Endothelial cell of umbilical vein (primary cell): ENCODE results near the gene TBX4. TPM values are rescaled to one million over a fixed set of nuclear protein-coding genes. Genes with fewer than 3 reads are reported as not detected.

Experiments
- BruUV-seq: library from RNA; stranded (reverse); fragments of 400-500 nt; replicated peaks from 2 replicates; lab custom pipeline; 2021; lab: Mats Ljungman, UMichigan
- CTCF ChIA-PET: fragments of 300-600, 350-600 bp; sonication (Branson Sonifier 250); formaldehyde crosslinking; loops from one replicate; lab custom pipeline; 2021; ENCODE audit warnings: antibody characterized with exemption, inconsistent platforms; lab: Charles Lee
- POLR2A ChIA-PET: fragments of 300-600, 350-600 bp; sonication (Branson Sonifier 250); formaldehyde crosslinking; loops from one replicate; lab custom pipeline; 2021; ENCODE audit warnings: antibody characterized with exemption, inconsistent platforms; lab: Charles Lee
- DNase-seq: peaks from one replicate; pipeline ENCODE4 v3.0.0-alpha.2; 2011; ENCODE audit warnings: low read depth, low spot score
- FAIRE-seq: peaks from 2 replicates; lab custom pipeline; 2011; peaks lifted over from hg19 to GRCh38; lab: Jason Lieb, UNC
- H2AFZ ChIP-seq: 2 replicates; pipeline ENCODE4 v1.6.0; 2012; ENCODE audit warnings: low read depth, low read length, control low read depth, inconsistent platforms
- H3K27ac ChIP-seq: 2 replicates; pipeline ENCODE4 v1.5.1; 2011; ENCODE audit warnings: low read depth, mild to moderate bottlenecking, control low read depth, low read length, moderate library complexity; ENCODE audit not compliant: insufficient read depth
- H3K27me3 ChIP-seq, 2 experiments: 2 replicates each; pipeline versions ENCODE4 v1.6.0 to v1.6.1; 2011; ENCODE audit warnings: low read length in 2 of 2, mixed read lengths in 1 of 2; ENCODE audit not compliant: control insufficient read depth in 2 of 2, insufficient read depth in 2 of 2
- H3K36me3 ChIP-seq, 2 experiments: 2 replicates in 1 of 2; 3 replicates in 1 of 2; pipeline ENCODE4 v1.5.1; 2011; ENCODE audit warnings: low read length in 2 of 2, mild to moderate bottlenecking in 1 of 2, moderate library complexity in 1 of 2; ENCODE audit not compliant: control insufficient read depth in 2 of 2, insufficient read depth in 2 of 2; ENCODE audit errors: extremely low read depth in 1 of 2
- H3K4me1 ChIP-seq: 3 replicates; pipeline ENCODE4 v1.5.1; 2011; ENCODE audit warnings: mild to moderate bottlenecking, low read length; ENCODE audit not compliant: control insufficient read depth, insufficient read depth; ENCODE audit errors: extremely low read depth
- H3K4me2 ChIP-seq: 2 replicates; pipeline ENCODE4 v1.6.1; 2011; ENCODE audit warnings: low read length, control low read depth, mixed read lengths; ENCODE audit not compliant: insufficient read depth
- H3K4me3 ChIP-seq, 3 experiments: fragments of 200-600 bp in 1 of 3; sonication (generic), shearing (Covaris generic) in 1 of 3; replicated peaks in 1 of 3; 2 replicates each; pipeline ENCODE4 v1.5.1; 2011 to 2016; ENCODE audit warnings: control low read depth in 3 of 3, low read length in 3 of 3, mild to moderate bottlenecking in 2 of 3, inconsistent platforms in 1 of 3, low read depth in 1 of 3, moderate library complexity in 1 of 3; ENCODE audit not compliant: insufficient read depth in 1 of 3
- H3K79me2 ChIP-seq: 2 replicates; pipeline ENCODE4 v1.6.0; 2012; ENCODE audit warnings: low read length, inconsistent platforms; ENCODE audit not compliant: control insufficient read depth, insufficient read depth
- H3K9ac ChIP-seq: replicated peaks from 2 replicates; pipeline ENCODE3; 2011; ENCODE audit warnings: low read length, control low read depth; ENCODE audit not compliant: insufficient read depth; ENCODE audit errors: extremely low read depth
- H3K9me1 ChIP-seq: replicated peaks from 3 replicates; pipeline ENCODE4 v1.6.0; 2011; ENCODE audit warnings: mild to moderate bottlenecking, low read length; ENCODE audit not compliant: control insufficient read depth, insufficient read depth; ENCODE audit errors: extremely low read depth
- H3K9me3 ChIP-seq: replicated peaks from 2 replicates; pipeline ENCODE4 v1.5.1; 2012; ENCODE audit warnings: low read length, inconsistent platforms; ENCODE audit not compliant: control insufficient read depth, insufficient read depth
- H4K20me1 ChIP-seq: replicated peaks from 2 replicates; pipeline ENCODE3; 2011; ENCODE audit warnings: mild to moderate bottlenecking, low read length; ENCODE audit not compliant: control insufficient read depth, insufficient read depth; ENCODE audit errors: extremely low read depth
- CTCF ChIP-seq, 2 donors: IDR thresholded peaks; 1 replicate in 1 of 2; 2 replicates in 1 of 2; pipeline ENCODE4 v1.5.1; 2011; ENCODE audit warnings: low read length in 2 of 2, mild to moderate bottlenecking in 2 of 2, moderate library complexity in 2 of 2, control low read depth in 1 of 2, inconsistent platforms in 1 of 2, low read depth in 1 of 2; ENCODE audit not compliant: insufficient read depth in 1 of 2; ENCODE audit errors: extremely low read depth in 1 of 2
- EZH2 ChIP-seq: IDR thresholded peaks from 2 replicates; pipeline ENCODE4 v1.6.1; 2012; ENCODE audit warnings: borderline replicate concordance, low read depth, mild to moderate bottlenecking, moderate library complexity, low read length, inconsistent platforms; ENCODE audit not compliant: severe bottlenecking
- FOS ChIP-seq: IDR thresholded peaks from 2 replicates; pipeline ENCODE4 v1.6.1; 2011; ENCODE audit warnings: mild to moderate bottlenecking, low read length, moderate library complexity, borderline replicate concordance; ENCODE audit not compliant: insufficient read depth
- GATA2 ChIP-seq: IDR thresholded peaks from 2 replicates; pipeline ENCODE4 v1.7.0; 2011; ENCODE audit warnings: low read depth, mild to moderate bottlenecking, moderate library complexity, mixed read lengths, low read length; ENCODE audit not compliant: insufficient read length, insufficient read depth
- JUN ChIP-seq: IDR thresholded peaks from 2 replicates; pipeline ENCODE4 v1.6.1; 2011; ENCODE audit warnings: borderline replicate concordance, low read depth; ENCODE audit not compliant: insufficient read length, insufficient read depth
- MYC ChIP-seq: IDR thresholded peaks from one replicate; pipeline ENCODE4 v1.6.1; 2011; ENCODE audit warnings: mild to moderate bottlenecking, low read depth, low read length
- POLR2A ChIP-seq: IDR thresholded peaks from 2 replicates; pipeline ENCODE4 v1.6.1; 2012; ENCODE audit warnings: low read depth, mild to moderate bottlenecking, control low read depth, low read length
- POLR2AphosphoS5 ChIP-seq: IDR thresholded peaks from 2 replicates; pipeline ENCODE4 v1.6.1; 2012; ENCODE audit warnings: low read depth, mild to moderate bottlenecking, control low read depth, low read length, moderate library complexity; ENCODE audit not compliant: insufficient read depth
- dilution Hi-C: fragments of 300-500 bp; cut with MboI; formaldehyde crosslinking; loops from one replicate; pipeline ENCODE4 v1.15.0; 2019; ENCODE audit warnings: low sequenced_read_pairs; ENCODE audit not compliant: extremely low pct_ligation_motif_present
- intact Hi-C: fragments of 100-400 bp; cut with micrococcal nuclease; formaldehyde crosslinking; loops from one replicate; pipeline ENCODE4 v1.10.0; 2022
- polyA plus RNA-seq, 4 experiments: library from polyadenylated mRNA; depleted of rRNA in 3 of 4; stranded (reverse) in 3 of 4; unstranded in 1 of 4; fragments of >200 nt; gene quantifications; 2 replicates each; pipeline versions ENCODE4 v1.2.1 to v1.2.3, GENCODE V29; 2011 to 2012; ENCODE audit warnings: missing spikeins in 1 of 4
- total RNA-seq: library from RNA; stranded (reverse); gene quantifications from 2 replicates; pipeline ENCODE4 v1.2.3, GENCODE V29; 2021

The TBX4 gene
- total and polyA plus RNA-seq, 2 donors (not counting 3 experiments of a cell fraction or from before 2014, with no cell fraction given) = not detected

DNA sequence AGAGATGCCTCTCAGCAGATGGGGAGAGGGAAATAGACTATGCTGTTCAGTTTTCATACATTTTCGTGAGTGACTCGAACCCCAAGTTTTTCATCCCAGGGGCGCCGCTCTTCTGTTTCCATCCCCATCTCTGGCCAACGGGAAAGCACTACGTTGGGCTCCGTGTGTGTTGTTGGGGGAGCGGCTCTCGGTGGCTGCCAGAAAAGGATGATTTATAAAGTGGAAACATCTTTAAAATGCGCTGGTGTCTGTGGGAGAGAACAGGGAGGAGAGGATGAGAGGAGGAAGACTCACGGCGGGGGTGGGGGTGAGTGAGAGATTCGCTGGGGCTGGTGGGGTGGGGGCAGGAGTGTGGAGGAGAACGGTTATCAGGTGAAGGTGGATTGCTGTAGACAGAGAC is 5.8 kb downstream of the TBX4 start:
- TF ChIP-seq MYC (no peak), GATA2 (no peak), CTCF (IDR thresholded peaks at IDR 0.05; ENCODE audit: extremely low read depth in 1 of 2, insufficient read depth in 1 of 2, low read depth in 1 of 2, low read length in 2 of 2) (no peak), POLR2AphosphoS5 (no peak), JUN (no peak), FOS (no peak), POLR2A (no peak), EZH2 (no peak)
- Histone ChIP-seq H3K4me3 (no peak overlapping the region), H3K27ac (no peak overlapping the region), H3K9ac (no peak overlapping the region), H3K27me3 (peaks cover 88 to 97% of the 10 kb centered on the region in 2 experiments), H3K9me1 (no peaks in the 10 kb centered on the region), H2AFZ (no peak overlapping the region), H3K36me3 (no peaks in the 10 kb centered on the region), H3K9me3 (no peaks in the 10 kb centered on the region), H4K20me1 (no peaks in the 10 kb centered on the region), H3K4me1 (no peaks in the 10 kb centered on the region), H3K79me2 (no peaks in the 10 kb centered on the region), H3K4me2 (no peak overlapping the region)
- FAIRE-seq (no peak), DNase-seq (no peak)
- ChIA-PET CTCF (no interaction called here), POLR2A (no interaction called here)
- BruUV-seq = no TSS peak
- dilution Hi-C loops = no loop called here
- intact Hi-C loops = no loop called here
